Measurements from ENCODE around the gene MCM10.

GRCh38 chr10:13120786-13121499 is 40.4 kb upstream of the MCM10 start:
- TF ChIP-seq EZH2 (IDR thresholded peaks at IDR 0.05; ENCODE audit: insufficient read depth, poor library complexity, severe bottlenecking) (no peak), EZH2phosphoT487 (IDR thresholded peaks at IDR 0.05; ENCODE audit: insufficient read depth, low read depth) (no peak)

All from GM23248 (cell line).